ENCODE results near the gene SGK1.
"Not testable (repeated sequence)": the region's sequence is repeated elsewhere in the genome, so short reads cannot be mapped to it uniquely, and the experiment has no call there.

SGK1 gene

DNA sequence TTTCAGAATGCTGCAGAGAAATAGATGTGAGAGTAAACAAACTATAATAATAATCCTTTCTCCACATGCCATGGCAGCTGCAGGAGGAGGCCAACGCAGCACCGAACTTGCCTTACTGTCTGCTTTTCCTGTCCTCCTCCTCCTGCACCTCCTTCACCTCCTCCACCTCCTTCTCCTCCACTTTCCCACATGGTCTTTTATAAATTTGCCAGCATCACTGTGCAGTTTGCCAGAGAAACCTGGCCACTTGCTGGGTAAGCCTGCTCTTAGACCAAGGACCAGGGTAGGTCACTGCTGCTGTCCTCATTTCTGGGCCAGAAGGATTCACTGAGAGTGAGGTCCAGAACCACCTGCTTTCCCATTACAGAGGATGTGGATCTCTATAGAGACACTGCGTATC is 8.7 kb downstream of the SGK1 start:
- Histone ChIP-seq H3K9ac (ENCODE audit: low read length) (peak overlapping the region; percentile 14; the same call in 1 of the 2 replicates), H4K20me1 (ENCODE audit: insufficient read depth, low read length) (no peaks in the 10 kb centered on the region), H3K9me3 (ENCODE audit: insufficient read depth, low read length) (no peaks in the 10 kb centered on the region), H3K4me2 (ENCODE audit: low read length) (peak overlapping the region; percentile 38), H3K79me2 (ENCODE audit: low read length) (no peaks in the 10 kb centered on the region), H2AFZ (ENCODE audit: low read depth, low read length) (peak overlapping the region; percentile 1; the same call in 1 of the 2 replicates), H3K4me1 (ENCODE audit: low read length) (peaks cover 34% of the 10 kb centered on the region), H3K27ac (ENCODE audit: low read length) (no peak overlapping the region; the same call in 1 of the 2 replicates), H3K27me3 (ENCODE audit: low read depth, low read length) (no peaks in the 10 kb centered on the region), H3K4me3 (ENCODE audit: low read length) (peak overlapping the region; percentile 19), H3K36me3 (replicated peaks; ENCODE audit: low read depth, low read length) (no peaks in the 10 kb centered on the region)
- TF ChIP-seq, protein P1, sequence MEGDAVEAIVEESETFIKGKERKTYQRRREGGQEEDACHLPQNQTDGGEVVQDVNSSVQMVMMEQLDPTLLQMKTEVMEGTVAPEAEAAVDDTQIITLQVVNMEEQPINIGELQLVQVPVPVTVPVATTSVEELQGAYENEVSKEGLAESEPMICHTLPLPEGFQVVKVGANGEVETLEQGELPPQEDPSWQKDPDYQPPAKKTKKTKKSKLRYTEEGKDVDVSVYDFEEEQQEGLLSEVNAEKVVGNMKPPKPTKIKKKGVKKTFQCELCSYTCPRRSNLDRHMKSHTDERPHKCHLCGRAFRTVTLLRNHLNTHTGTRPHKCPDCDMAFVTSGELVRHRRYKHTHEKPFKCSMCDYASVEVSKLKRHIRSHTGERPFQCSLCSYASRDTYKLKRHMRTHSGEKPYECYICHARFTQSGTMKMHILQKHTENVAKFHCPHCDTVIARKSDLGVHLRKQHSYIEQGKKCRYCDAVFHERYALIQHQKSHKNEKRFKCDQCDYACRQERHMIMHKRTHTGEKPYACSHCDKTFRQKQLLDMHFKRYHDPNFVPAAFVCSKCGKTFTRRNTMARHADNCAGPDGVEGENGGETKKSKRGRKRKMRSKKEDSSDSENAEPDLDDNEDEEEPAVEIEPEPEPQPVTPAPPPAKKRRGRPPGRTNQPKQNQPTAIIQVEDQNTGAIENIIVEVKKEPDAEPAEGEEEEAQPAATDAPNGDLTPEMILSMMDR (IDR thresholded peaks at IDR 0.05; ENCODE audit: low read depth, low read length) = no peak
- no peak for TF ChIP-seq EZH2phosphoT487 (IDR thresholded peaks at IDR 0.05; ENCODE audit: low read depth)

DNA sequence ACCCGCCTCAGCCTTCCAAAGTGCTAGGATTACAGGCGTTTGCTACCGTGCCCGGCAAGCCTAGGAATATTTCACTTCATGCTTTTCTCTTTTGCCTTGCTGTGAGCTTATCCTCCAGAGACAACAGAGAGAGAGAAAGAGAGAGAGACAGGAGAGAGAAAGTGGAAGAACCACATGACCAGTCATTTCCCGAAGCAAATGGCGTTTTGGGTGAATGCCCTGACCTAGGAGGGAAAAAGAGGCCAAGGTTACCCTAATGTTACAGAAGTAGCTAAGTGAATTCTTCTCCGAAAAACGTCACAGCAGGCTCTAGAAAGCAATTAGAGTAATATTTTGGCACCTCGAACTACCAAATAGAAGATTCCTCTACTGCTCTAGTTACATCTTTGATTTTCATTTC is 9.1 kb downstream of the SGK1 start:
- peaks cover 30% of the 10 kb centered on the region for H3K4me1 ChIP-seq (ENCODE audit: low read length)
- H3K9ac ChIP-seq (ENCODE audit: low read length) = peak overlapping the region; percentile 14; the same call in 1 of the 2 replicates
- no peaks in the 10 kb centered on the region for H3K27me3 ChIP-seq (ENCODE audit: low read depth, low read length)
- no peaks in the 10 kb centered on the region for H3K36me3 ChIP-seq (replicated peaks; ENCODE audit: low read depth, low read length)
- no peaks in the 10 kb centered on the region for H4K20me1 ChIP-seq (ENCODE audit: insufficient read depth, low read length)
- TF ChIP-seq, protein P1 (IDR thresholded peaks at IDR 0.05; ENCODE audit: low read depth, low read length) = no peak
- TF ChIP-seq EZH2phosphoT487 (IDR thresholded peaks at IDR 0.05; ENCODE audit: low read depth) = no peak
- peak overlapping the region; percentile 19 for H3K4me3 ChIP-seq (ENCODE audit: low read length)
- H3K27ac ChIP-seq (ENCODE audit: low read length) = no peak overlapping the region; the same call in 1 of the 2 replicates
- H3K9me3 ChIP-seq (ENCODE audit: insufficient read depth, low read length) = no peaks in the 10 kb centered on the region
- H3K79me2 ChIP-seq (ENCODE audit: low read length) = no peaks in the 10 kb centered on the region
- H2AFZ ChIP-seq (ENCODE audit: low read depth, low read length) = 0 out of 2 replicates have a peak overlapping the region, but pooled peaks have one; percentile 1
- peak overlapping the region; percentile 38 for H3K4me2 ChIP-seq (ENCODE audit: low read length)

DNA sequence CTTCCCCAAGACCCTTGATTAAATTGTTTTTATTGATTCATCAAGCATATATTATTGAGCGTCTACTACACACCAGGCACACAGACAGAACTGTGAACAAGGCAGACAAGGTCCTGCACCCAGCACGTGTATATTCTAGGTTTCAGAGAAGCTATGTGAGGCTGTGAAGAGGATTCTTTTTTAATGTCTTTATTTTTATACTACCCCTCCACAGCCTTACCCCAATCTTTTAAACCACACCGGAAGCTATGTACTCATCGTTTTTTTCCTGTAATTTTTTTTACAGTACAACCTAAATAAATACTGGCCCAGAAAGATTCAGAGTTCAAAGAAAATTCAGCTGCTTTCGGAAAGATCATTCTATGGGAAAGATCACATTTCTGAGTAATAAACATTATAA is 10.0 kb downstream of the SGK1 start:
- Histone ChIP-seq H4K20me1 (ENCODE audit: insufficient read depth, low read length) (no peaks in the 10 kb centered on the region), H2AFZ (ENCODE audit: low read depth, low read length) (no peak overlapping the region), H3K4me1 (ENCODE audit: low read length) (peaks cover 21% of the 10 kb centered on the region), H3K4me3 (ENCODE audit: low read length) (no peak overlapping the region), H3K9ac (ENCODE audit: low read length) (no peak overlapping the region), H3K79me2 (ENCODE audit: low read length) (no peaks in the 10 kb centered on the region), H3K27ac (ENCODE audit: low read length) (no peak overlapping the region), H3K27me3 (ENCODE audit: low read depth, low read length) (no peaks in the 10 kb centered on the region), H3K4me2 (ENCODE audit: low read length) (no peak overlapping the region), H3K36me3 (replicated peaks; ENCODE audit: low read depth, low read length) (no peaks in the 10 kb centered on the region), H3K9me3 (ENCODE audit: insufficient read depth, low read length) (no peaks in the 10 kb centered on the region)
- no peak for TF ChIP-seq EZH2phosphoT487 (IDR thresholded peaks at IDR 0.05; ENCODE audit: low read depth)
- TF ChIP-seq, protein P1 (IDR thresholded peaks at IDR 0.05; ENCODE audit: low read depth, low read length) = no peak

DNA sequence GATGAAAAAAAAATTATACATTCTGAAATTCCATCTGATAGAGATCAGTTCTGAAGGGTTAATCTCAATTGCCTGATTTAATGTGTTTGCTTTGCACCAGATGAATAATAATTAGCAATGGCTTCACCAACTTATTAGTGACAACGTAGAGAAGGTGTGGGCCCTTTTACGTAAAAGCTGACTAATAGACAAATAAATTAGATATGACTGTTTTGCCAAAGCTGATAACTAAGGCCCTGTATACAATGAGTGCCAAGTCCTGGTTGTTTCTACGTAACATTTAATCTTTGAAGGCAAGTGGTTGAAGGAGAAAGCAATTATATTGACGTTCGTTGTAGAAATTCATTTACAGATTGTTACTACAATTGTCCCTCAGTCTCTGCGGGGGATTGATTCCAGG is 10.8 kb downstream of the SGK1 start:
- Histone ChIP-seq H2AFZ (ENCODE audit: low read depth, low read length) (no peak overlapping the region), H3K9me3 (ENCODE audit: insufficient read depth, low read length) (no peaks in the 10 kb centered on the region), H3K4me2 (ENCODE audit: low read length) (no peak overlapping the region), H3K79me2 (ENCODE audit: low read length) (no peaks in the 10 kb centered on the region), H3K4me3 (ENCODE audit: low read length) (no peak overlapping the region), H3K27ac (ENCODE audit: low read length) (no peak overlapping the region), H3K36me3 (replicated peaks; ENCODE audit: low read depth, low read length) (no peaks in the 10 kb centered on the region), H3K27me3 (ENCODE audit: low read depth, low read length) (no peaks in the 10 kb centered on the region), H3K9ac (ENCODE audit: low read length) (no peak overlapping the region), H3K4me1 (ENCODE audit: low read length) (peaks cover 19% of the 10 kb centered on the region), H4K20me1 (ENCODE audit: insufficient read depth, low read length) (no peaks in the 10 kb centered on the region)
- TF ChIP-seq, protein P1 (IDR thresholded peaks at IDR 0.05; ENCODE audit: low read depth, low read length) = no peak
- no peak for TF ChIP-seq EZH2phosphoT487 (IDR thresholded peaks at IDR 0.05; ENCODE audit: low read depth)

DNA sequence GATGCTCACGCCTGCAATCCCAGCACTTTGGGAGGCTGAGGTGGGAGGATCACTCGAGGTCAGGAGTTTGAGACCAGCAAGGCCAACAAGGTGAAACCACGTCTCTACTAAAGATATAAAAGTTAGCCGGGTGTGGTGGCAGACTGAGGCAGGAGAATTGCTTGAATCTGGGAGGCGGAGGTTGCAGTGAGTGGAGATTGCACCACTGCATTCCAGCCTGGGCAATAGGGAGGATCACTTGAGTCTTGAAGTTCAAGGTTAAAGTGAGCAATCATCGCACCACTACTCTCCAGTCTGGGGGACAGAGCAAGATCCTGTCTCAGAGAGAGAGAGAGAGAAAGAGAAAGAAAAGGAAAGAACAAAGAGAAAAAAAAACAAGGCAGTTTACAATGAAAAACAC is 13.5 kb downstream of the SGK1 start:
- not testable (repeated sequence) for H3K4me2 ChIP-seq (ENCODE audit: low read length); H2AFZ ChIP-seq (ENCODE audit: low read depth, low read length); H3K27ac ChIP-seq (ENCODE audit: low read length); H3K27me3 ChIP-seq (ENCODE audit: low read depth, low read length); H3K4me3 ChIP-seq (ENCODE audit: low read length); H3K79me2 ChIP-seq (ENCODE audit: low read length); H3K9ac ChIP-seq (ENCODE audit: low read length); H3K9me3 ChIP-seq (ENCODE audit: insufficient read depth, low read length); H3K36me3 ChIP-seq (replicated peaks; ENCODE audit: low read depth, low read length); H4K20me1 ChIP-seq (ENCODE audit: insufficient read depth, low read length)
- H3K4me1 ChIP-seq (ENCODE audit: low read length) = peaks cover 16% of the 10 kb centered on the region
